Gastroesophageal sphincter (tissue), 4 donors: ENCODE data around the gene MMP20. TPM values are rescaled to one million over a fixed set of nuclear protein-coding genes. Genes with fewer than 3 reads are reported as not detected.

Experiments
- ATAC-seq: fragments of 150-250 bp; one replicate; pipeline ENCODE4 v1.9.1; 2016; ENCODE audit warnings: mild to moderate bottlenecking, moderate library complexity
- H3K27ac ChIP-seq, 4 donors: fragments of 200-600 bp; sonication (generic) in 3 of 4; 1 replicate in 3 of 4; 2 replicates in 1 of 4; pipeline ENCODE4 v1.5.1; 2016 to 2019
- H3K27me3 ChIP-seq: fragments of 200-600 bp; sonication (generic); one replicate; pipeline ENCODE4 v1.5.1; 2019
- H3K36me3 ChIP-seq, 2 donors: fragments of 200-600 bp; sonication (generic); one replicate each; pipeline ENCODE4 v1.5.1; 2019; ENCODE audit warnings: control low read depth in 1 of 2
- H3K4me1 ChIP-seq, 3 donors: fragments of 200-600 bp; sonication (generic); 1 replicate in 2 of 3; 2 replicates in 1 of 3; pipeline ENCODE4 v1.5.1; 2016 to 2019; ENCODE audit warnings: control low read depth in 2 of 3
- H3K4me3 ChIP-seq, 2 donors: fragments of 200-600 bp; sonication (generic); one replicate each; pipeline ENCODE4 v1.5.1; 2019; ENCODE audit warnings: mild to moderate bottlenecking in 1 of 2, moderate library complexity in 1 of 2
- H3K9me3 ChIP-seq, 3 donors: fragments of 200-600 bp; sonication (generic); one replicate each; pipeline ENCODE4 v1.5.1; 2017 to 2019; ENCODE audit warnings: control low read depth in 2 of 3
- CTCF ChIP-seq, 4 experiments: fragments of 200-600 bp in 2 of 4; fragments of 450-650 bp in 2 of 4; sonication (generic) in 1 of 4; IDR thresholded peaks; one replicate each; pipeline ENCODE4 v1.5.1; 2017 to 2019; ENCODE audit warnings: antibody characterized with exemption in 4 of 4, mild to moderate bottlenecking in 2 of 4, moderate library complexity in 2 of 4
- EP300 ChIP-seq: sonication (generic); formaldehyde crosslinking; IDR thresholded peaks from one replicate; pipeline ENCODE4 v1.6.1; 2017; ENCODE audit warnings: antibody characterized with exemption, mild to moderate bottlenecking
- POLR2A ChIP-seq, 2 donors: fragments of 450-650 bp; IDR thresholded peaks; one replicate each; pipeline ENCODE4 v1.6.1; 2017; ENCODE audit warnings: antibody characterized with exemption in 2 of 2, mild to moderate bottlenecking in 2 of 2, moderate library complexity in 1 of 2
- POLR2AphosphoS5 ChIP-seq: sonication (generic); formaldehyde crosslinking; IDR thresholded peaks from one replicate; pipeline ENCODE4 v1.6.1; 2017; ENCODE audit warnings: antibody characterized with exemption
- WGBS, 2 donors: methylation state at CpG; one replicate each; pipeline ENCODE4 v1.1.5; 2018; ENCODE audit warnings: low coverage in 1 of 2; 5-methylcytosine and 5-hydroxymethylcytosine counted together
- total RNA-seq, 4 donors: library from RNA; depleted of rRNA; stranded (reverse); fragments of >200 nt; gene quantifications; one replicate each; pipeline ENCODE4 v1.1.0, GENCODE V29; 2016

MMP20 gene
- total RNA-seq, 4 donors from 2014 or later = not detected

GRCh38 chr11:102661040-102661439 is 35.9 kb upstream of the MMP20 start:
- WGBS, 2 donors = 84 to 90% methylated on average over 2 to 4 of the region's 4 CpGs

GRCh38 chr11:102656528-102656927 is 31.4 kb upstream of the MMP20 start:
- TF ChIP-seq EP300 (no peak), POLR2A (IDR thresholded peaks at IDR 0.05) (no peak), POLR2AphosphoS5 (no peak), CTCF (IDR thresholded peaks at IDR 0.05) (no peak)
- 50 to 67% methylated on average over 1 of the region's 1 CpG for WGBS, 2 donors
- Histone ChIP-seq H3K4me1 (no peaks in the 10 kb centered on the region), H3K4me3 (no peak overlapping the region), H3K36me3 (no peaks in the 10 kb centered on the region), H3K27ac (no peak overlapping the region), H3K9me3 (no peaks in the 10 kb centered on the region), H3K27me3 (no peaks in the 10 kb centered on the region)
- no peak for ATAC-seq

More at GRCh38 chr11:102661040-102661439, 35.9 kb upstream of the MMP20 start:
- ATAC-seq = no peak
- Histone ChIP-seq H3K27ac (no peak overlapping the region), H3K9me3 (no peaks in the 10 kb centered on the region), H3K36me3 (no peaks in the 10 kb centered on the region), H3K27me3 (no peaks in the 10 kb centered on the region), H3K4me3 (no peak overlapping the region), H3K4me1 (no peaks in the 10 kb centered on the region)
- no peak for TF ChIP-seq POLR2A (IDR thresholded peaks at IDR 0.05)
- no peak for TF ChIP-seq CTCF (IDR thresholded peaks at IDR 0.05)
- TF ChIP-seq EP300 = no peak
- no peak for TF ChIP-seq POLR2AphosphoS5

GRCh38 chr11:102655547-102655946 is 30.4 kb upstream of the MMP20 start:
- no peak overlapping the region for H3K27ac ChIP-seq
- 73 to 78% methylated on average over 2 of the region's 2 CpGs for WGBS, 2 donors
- ATAC-seq = no peak
- no peaks in the 10 kb centered on the region for H3K9me3 ChIP-seq
- TF ChIP-seq POLR2AphosphoS5 = no peak
- no peak for TF ChIP-seq EP300
- no peak for TF ChIP-seq POLR2A (IDR thresholded peaks at IDR 0.05)
- TF ChIP-seq CTCF (IDR thresholded peaks at IDR 0.05) = no peak
- H3K36me3 ChIP-seq = no peaks in the 10 kb centered on the region
- no peaks in the 10 kb centered on the region for H3K27me3 ChIP-seq
- no peak overlapping the region for H3K4me3 ChIP-seq
- H3K4me1 ChIP-seq = no peaks in the 10 kb centered on the region

- WGBS, 2 donors = 67 to 90% methylated on average over 1 of the region's 1 CpG
- H3K9me3 ChIP-seq = no peaks in the 10 kb centered on the region
- TF ChIP-seq POLR2AphosphoS5 (no peak), CTCF (IDR thresholded peaks at IDR 0.05) (no peak), EP300 (no peak), POLR2A (IDR thresholded peaks at IDR 0.05) (no peak)
- no peaks in the 10 kb centered on the region for H3K4me1 ChIP-seq
- H3K27ac ChIP-seq = no peak overlapping the region
- H3K36me3 ChIP-seq = no peaks in the 10 kb centered on the region
- H3K27me3 ChIP-seq = no peaks in the 10 kb centered on the region
- no peak for ATAC-seq
- no peak overlapping the region for H3K4me3 ChIP-seq
Measured at GRCh38 chr11:102654761-102655160, 29.6 kb upstream of the MMP20 start.

GRCh38 chr11:102653744-102654291 is 28.7 kb upstream of the MMP20 start:
- H3K9me3 ChIP-seq = no peaks in the 10 kb centered on the region
- H3K4me3 ChIP-seq = no peak overlapping the region
- ATAC-seq = no peak
- H3K27ac ChIP-seq = no peak overlapping the region
- WGBS, 2 donors = 83 to 92% methylated on average over 9 to 11 of the region's 16 CpGs
- no peaks in the 10 kb centered on the region for H3K4me1 ChIP-seq
- no peaks in the 10 kb centered on the region for H3K27me3 ChIP-seq
- TF ChIP-seq POLR2AphosphoS5 (peak; percentile 77), EP300 (no peak)
- H3K36me3 ChIP-seq = no peaks in the 10 kb centered on the region
